AG10803 (cell line): ENCODE results near the gene NOSIP.

Experiments
- DNase-seq: peaks from one replicate; pipeline ENCODE4 v3.0.0; 2010; ENCODE audit warnings: low read depth
- H3K4me3 ChIP-seq: 2 replicates; pipeline ENCODE4 v1.5.1; 2011; ENCODE audit warnings: mild to moderate bottlenecking, low read length, control low read depth
- TF ChIP-seq, protein P1 (sequence below): conservative IDR thresholded peaks from 2 replicates; pipeline ENCODE4 v1.5.1; 2011; ENCODE audit warnings: mild to moderate bottlenecking, low read length, control low read depth, inconsistent platforms

NOSIP gene

DNA sequence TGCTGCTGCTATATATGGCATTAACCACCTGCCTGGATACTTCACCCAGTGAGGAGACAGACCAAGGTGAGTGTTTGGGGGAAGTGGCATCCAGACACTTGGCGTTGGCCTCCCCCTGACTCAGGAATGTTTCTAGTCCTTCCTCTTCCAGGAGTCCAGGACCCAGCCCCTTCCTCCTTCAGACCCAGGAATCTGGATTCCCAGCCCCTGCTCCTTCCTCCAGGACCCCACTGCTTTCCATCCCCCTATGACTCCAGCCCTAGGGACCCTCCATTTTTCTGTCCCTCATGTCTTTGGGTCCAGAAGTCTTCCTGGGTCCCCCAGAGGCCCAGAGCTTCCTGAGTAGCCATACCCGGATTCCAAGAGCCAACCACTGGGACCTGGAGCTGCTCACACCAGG, 2.9 kb upstream of the NOSIP start:
- TF ChIP-seq, protein P1, sequence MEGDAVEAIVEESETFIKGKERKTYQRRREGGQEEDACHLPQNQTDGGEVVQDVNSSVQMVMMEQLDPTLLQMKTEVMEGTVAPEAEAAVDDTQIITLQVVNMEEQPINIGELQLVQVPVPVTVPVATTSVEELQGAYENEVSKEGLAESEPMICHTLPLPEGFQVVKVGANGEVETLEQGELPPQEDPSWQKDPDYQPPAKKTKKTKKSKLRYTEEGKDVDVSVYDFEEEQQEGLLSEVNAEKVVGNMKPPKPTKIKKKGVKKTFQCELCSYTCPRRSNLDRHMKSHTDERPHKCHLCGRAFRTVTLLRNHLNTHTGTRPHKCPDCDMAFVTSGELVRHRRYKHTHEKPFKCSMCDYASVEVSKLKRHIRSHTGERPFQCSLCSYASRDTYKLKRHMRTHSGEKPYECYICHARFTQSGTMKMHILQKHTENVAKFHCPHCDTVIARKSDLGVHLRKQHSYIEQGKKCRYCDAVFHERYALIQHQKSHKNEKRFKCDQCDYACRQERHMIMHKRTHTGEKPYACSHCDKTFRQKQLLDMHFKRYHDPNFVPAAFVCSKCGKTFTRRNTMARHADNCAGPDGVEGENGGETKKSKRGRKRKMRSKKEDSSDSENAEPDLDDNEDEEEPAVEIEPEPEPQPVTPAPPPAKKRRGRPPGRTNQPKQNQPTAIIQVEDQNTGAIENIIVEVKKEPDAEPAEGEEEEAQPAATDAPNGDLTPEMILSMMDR: no peak
- DNase-seq: no peak
- no peak overlapping the region for H3K4me3 ChIP-seq

DNA sequence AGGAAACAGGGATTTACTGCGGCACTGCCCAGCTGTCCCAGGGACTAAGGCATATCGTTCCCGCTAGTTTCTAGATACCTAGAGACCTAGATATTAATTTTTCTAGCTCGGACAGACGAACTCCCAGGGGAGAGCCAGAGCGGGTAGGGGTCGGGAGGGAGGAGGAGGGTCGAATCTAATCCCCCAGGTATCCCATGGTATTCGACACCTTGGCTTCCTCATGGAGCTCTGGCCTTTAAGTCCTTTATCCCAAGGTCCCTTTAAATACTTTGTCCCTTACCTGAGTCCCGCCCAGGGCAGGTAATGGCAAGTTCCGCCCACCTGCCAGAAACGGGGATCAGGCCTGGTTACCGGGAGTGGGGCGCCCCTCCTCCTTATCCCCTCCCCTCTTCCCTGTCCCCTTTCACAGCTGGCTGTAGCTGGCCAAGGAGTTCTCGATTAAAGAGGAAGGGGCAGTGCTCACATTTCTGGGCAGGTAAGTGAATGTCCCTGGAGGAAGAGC, 702 bp upstream of the NOSIP start, which contains the start of gene PRRG2:
TSS of gene PRRG2 (plus strand) at position 310 of the 502 bp plus-strand sequence. CDS start 1,904 bp downstream, outside the sequence.
- DNase-seq: no peak
- TF ChIP-seq, protein P1: no peak
- H3K4me3 ChIP-seq: peak within 1 kb of the TSS; percentile 89

DNA sequence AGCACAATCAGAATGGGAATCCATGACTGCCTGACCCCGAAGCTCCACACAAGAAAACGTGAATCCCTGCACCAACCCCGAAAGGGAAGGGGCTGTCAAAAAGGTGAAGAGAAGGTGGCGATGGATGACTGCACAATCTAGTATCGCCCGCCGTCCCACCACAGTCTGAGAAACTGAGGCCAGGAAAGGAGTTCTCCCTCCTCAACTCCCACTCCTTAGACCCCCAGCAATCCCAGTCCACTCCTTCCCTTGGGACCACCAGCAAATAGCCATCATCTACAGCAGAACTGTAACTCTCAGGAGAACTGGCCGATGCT, 451 bp downstream of the NOSIP start:
- peak overlapping the region; percentile 89 for H3K4me3 ChIP-seq
- TF ChIP-seq, protein P1: no peak
- DNase-seq: no peak

DNA sequence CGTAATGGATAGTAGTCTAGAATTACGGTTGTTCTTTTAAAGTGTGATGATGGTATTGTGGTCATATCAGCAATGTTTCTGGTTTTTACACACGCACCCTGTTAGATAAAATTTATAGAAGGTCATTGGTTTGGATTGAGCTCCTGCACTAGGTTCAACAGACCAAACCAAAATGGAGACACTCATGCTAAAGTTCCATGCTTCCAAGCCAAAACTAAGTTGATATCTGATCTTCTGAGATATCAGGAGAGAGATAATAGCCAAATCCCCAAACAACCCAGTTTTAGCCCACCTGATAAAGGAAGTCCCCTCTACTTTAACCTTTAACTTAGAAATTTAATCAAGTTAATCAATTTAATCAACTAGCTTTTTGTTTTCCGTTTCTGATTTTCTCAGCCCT, 1.2 kb downstream of the NOSIP start:
- TF ChIP-seq, protein P1: no peak
- no peak for DNase-seq
- H3K4me3 ChIP-seq: peak overlapping the region; percentile 89

DNA sequence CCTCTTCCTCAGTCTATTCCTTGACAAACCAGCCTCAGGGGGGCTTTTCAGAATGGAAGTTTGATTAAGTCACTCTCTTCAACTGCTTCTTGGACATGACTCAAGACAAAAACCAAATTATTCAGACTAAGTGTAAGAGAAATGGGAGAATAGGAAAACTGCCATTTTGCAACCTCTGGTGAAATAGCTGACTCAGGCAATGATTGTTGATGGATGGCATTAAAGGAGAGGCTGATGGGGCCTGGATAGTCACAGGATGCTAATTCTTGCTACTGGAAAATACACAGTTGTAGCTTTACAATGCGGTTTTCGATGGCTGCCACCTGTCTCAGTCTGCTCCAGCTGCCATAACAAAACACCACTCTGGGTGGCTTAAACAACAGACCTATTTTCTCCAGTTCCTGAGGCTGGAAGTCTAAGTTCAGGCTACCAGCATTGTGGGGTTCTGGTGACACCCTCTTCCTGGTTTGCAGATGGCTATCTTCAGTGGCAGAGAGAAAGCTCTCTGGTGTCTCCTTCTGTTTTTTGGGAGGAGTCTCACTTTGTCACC, 6.1 kb downstream of the NOSIP start:
- DNase-seq: no peak
- no peak overlapping the region for H3K4me3 ChIP-seq
- TF ChIP-seq, protein P1: no peak

DNA sequence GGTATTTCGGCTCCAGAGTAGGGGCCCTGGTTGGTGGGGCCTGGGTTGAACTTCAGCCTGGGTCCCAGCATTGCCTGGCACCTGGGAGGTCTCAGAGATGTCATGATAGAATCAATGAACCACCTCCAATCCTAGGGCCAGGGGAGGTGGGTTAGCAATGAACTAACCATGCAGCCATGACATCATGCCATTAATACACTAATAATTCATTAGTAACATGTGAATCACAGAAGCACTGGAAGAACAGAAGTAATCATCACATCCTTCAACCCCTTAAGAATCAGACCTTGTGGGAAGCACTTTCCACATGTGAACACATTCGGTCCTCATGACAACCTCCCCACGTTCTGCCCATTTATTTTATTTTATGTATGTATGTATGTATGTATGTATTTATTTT, 6.9 kb downstream of the NOSIP start:
- DNase-seq: no peak
- no peak overlapping the region for H3K4me3 ChIP-seq
- TF ChIP-seq, protein P1: no peak

DNA sequence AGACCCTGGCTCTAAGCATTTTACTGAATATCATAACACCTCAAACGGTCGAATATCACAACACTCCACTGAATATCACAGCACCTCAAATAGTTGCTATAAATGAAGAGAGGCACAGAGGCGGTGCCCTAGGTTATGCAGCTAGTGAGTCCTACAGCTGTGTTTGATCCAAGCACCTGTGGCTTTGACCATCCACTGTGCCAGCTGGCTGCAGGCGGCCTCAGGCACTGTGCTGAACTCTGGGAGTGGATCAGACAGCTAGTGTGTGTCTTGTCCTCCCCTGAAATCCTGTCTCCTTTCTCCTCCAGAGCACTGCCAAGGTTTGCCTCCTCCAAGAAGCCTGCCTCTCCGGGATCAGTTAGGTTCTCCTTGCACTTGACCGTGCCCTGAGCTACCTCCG, 7.3 kb downstream of the NOSIP start:
- TF ChIP-seq, protein P1: no peak
- DNase-seq: no peak
- no peak overlapping the region for H3K4me3 ChIP-seq
